Gastroesophageal sphincter (tissue), 4 donors: ENCODE measurements around the gene COBLL1. TPM values are rescaled to one million over a fixed set of nuclear protein-coding genes. Genes with fewer than 3 reads are reported as not detected.

Experiments used
- ATAC-seq: fragments of 150-250 bp; one replicate; pipeline ENCODE4 v1.9.1; 2016; ENCODE audit warnings: mild to moderate bottlenecking, moderate library complexity
- H3K27ac ChIP-seq, 4 donors: fragments of 200-600 bp; sonication (generic) in 3 of 4; 1 replicate in 3 of 4; 2 replicates in 1 of 4; pipeline ENCODE4 v1.5.1; 2016 to 2019
- H3K27me3 ChIP-seq: fragments of 200-600 bp; sonication (generic); one replicate; pipeline ENCODE4 v1.5.1; 2019
- H3K36me3 ChIP-seq, 2 donors: fragments of 200-600 bp; sonication (generic); one replicate each; pipeline ENCODE4 v1.5.1; 2019; ENCODE audit warnings: control low read depth in 1 of 2
- H3K4me1 ChIP-seq, 3 donors: fragments of 200-600 bp; sonication (generic); 1 replicate in 2 of 3; 2 replicates in 1 of 3; pipeline ENCODE4 v1.5.1; 2016 to 2019; ENCODE audit warnings: control low read depth in 2 of 3
- H3K4me3 ChIP-seq, 2 donors: fragments of 200-600 bp; sonication (generic); one replicate each; pipeline ENCODE4 v1.5.1; 2019; ENCODE audit warnings: mild to moderate bottlenecking in 1 of 2, moderate library complexity in 1 of 2
- H3K9me3 ChIP-seq, 3 donors: fragments of 200-600 bp; sonication (generic); one replicate each; pipeline ENCODE4 v1.5.1; 2017 to 2019; ENCODE audit warnings: control low read depth in 2 of 3
- CTCF ChIP-seq, 4 experiments: fragments of 200-600 bp in 2 of 4; fragments of 450-650 bp in 2 of 4; sonication (generic) in 1 of 4; IDR thresholded peaks; one replicate each; pipeline ENCODE4 v1.5.1; 2017 to 2019; ENCODE audit warnings: antibody characterized with exemption in 4 of 4, mild to moderate bottlenecking in 2 of 4, moderate library complexity in 2 of 4
- EP300 ChIP-seq: sonication (generic); formaldehyde crosslinking; IDR thresholded peaks from one replicate; pipeline ENCODE4 v1.6.1; 2017; ENCODE audit warnings: antibody characterized with exemption, mild to moderate bottlenecking
- POLR2A ChIP-seq, 2 donors: fragments of 450-650 bp; IDR thresholded peaks; one replicate each; pipeline ENCODE4 v1.6.1; 2017; ENCODE audit warnings: antibody characterized with exemption in 2 of 2, mild to moderate bottlenecking in 2 of 2, moderate library complexity in 1 of 2
- POLR2AphosphoS5 ChIP-seq: sonication (generic); formaldehyde crosslinking; IDR thresholded peaks from one replicate; pipeline ENCODE4 v1.6.1; 2017; ENCODE audit warnings: antibody characterized with exemption
- WGBS, 2 donors: methylation state at CpG; one replicate each; pipeline ENCODE4 v1.1.5; 2018; ENCODE audit warnings: low coverage in 1 of 2; 5-methylcytosine and 5-hydroxymethylcytosine counted together
- total RNA-seq, 4 donors: library from RNA; depleted of rRNA; stranded (reverse); fragments of >200 nt; gene quantifications; one replicate each; pipeline ENCODE4 v1.1.0, GENCODE V29; 2016

Gene COBLL1
- total RNA-seq, 4 donors from 2014 or later, result 25.7 to 71.6 (median 56.6) TPM

GRCh38 chr2:164840458-164840929 lies 1.1 kb downstream of the COBLL1 start:
- ATAC-seq, result no peak
- Histone ChIP-seq H3K36me3 (no peaks in the 10 kb centered on the region), H3K27ac (peak overlapping the region; percentile 91 to 98 (median 95)), H3K4me3 (peak overlapping the region; percentile 90 to 94), H3K4me1 (peaks cover 0 to 42% (median 3%) of the 10 kb centered on the region in 3 donors), H3K9me3 (no peaks in the 10 kb centered on the region), H3K27me3 (no peaks in the 10 kb centered on the region)
- WGBS, 2 donors, result 3 to 5% methylated on average over 6 to 11 of the region's 12 CpGs
- no peak for TF ChIP-seq CTCF (IDR thresholded peaks at IDR 0.05)
- TF ChIP-seq EP300, result no peak
- TF ChIP-seq POLR2A (IDR thresholded peaks at IDR 0.05), result no peak
- TF ChIP-seq POLR2AphosphoS5, result no peak

- Histone ChIP-seq H3K27ac (peak overlapping the region; percentile 91 to 98 (median 95)), H3K4me3 (peak overlapping the region; percentile 90 to 94), H3K9me3 (no peaks in the 10 kb centered on the region), H3K27me3 (no peaks in the 10 kb centered on the region), H3K36me3 (no peaks in the 10 kb centered on the region), H3K4me1 (peaks cover 0 to 42% (median 3%) of the 10 kb centered on the region in 3 donors)
- ATAC-seq, result no peak
- WGBS, 2 donors, result 0 to 6% methylated on average over 7 to 8 of the region's 8 CpGs
- TF ChIP-seq POLR2AphosphoS5, result no peak
- no peak for TF ChIP-seq EP300
- no peak for TF ChIP-seq CTCF (IDR thresholded peaks at IDR 0.05)
- TF ChIP-seq POLR2A (IDR thresholded peaks at IDR 0.05), result no peak
These were observed 1.6 kb downstream of the COBLL1 start for GRCh38 chr2:164839914-164840457.

GRCh38 chr2:164837807-164838206 lies 3.8 kb downstream of the COBLL1 start:
- H3K9me3 ChIP-seq, result no peaks in the 10 kb centered on the region
- H3K4me1 ChIP-seq, result peaks cover 0 to 59% (median 3%) of the 10 kb centered on the region in 3 donors
- 80 to 90% methylated on average over 2 to 3 of the region's 3 CpGs for WGBS, 2 donors
- no peaks in the 10 kb centered on the region for H3K27me3 ChIP-seq
- TF ChIP-seq POLR2A (IDR thresholded peaks at IDR 0.05) (no peak), CTCF (IDR thresholded peaks at IDR 0.05) (no peak), POLR2AphosphoS5 (no peak), EP300 (no peak)
- no peak for ATAC-seq
- no peak overlapping the region for H3K4me3 ChIP-seq
- H3K27ac ChIP-seq, result peak overlapping the region in 2 of 4 donors; percentile 93 to 98
- H3K36me3 ChIP-seq, result no peaks in the 10 kb centered on the region

- peak overlapping the region in 2 of 4 donors; percentile 3 to 25 for H3K27ac ChIP-seq
- H3K27me3 ChIP-seq, result no peaks in the 10 kb centered on the region
- H3K9me3 ChIP-seq, result no peaks in the 10 kb centered on the region
- H3K4me1 ChIP-seq, result peaks cover 0 to 55% (median 3%) of the 10 kb centered on the region in 3 donors
- ATAC-seq, result no peak
- no peak overlapping the region for H3K4me3 ChIP-seq
- 47 to 48% methylated on average over 3 of the region's 3 CpGs for WGBS, 2 donors
- H3K36me3 ChIP-seq, result no peaks in the 10 kb centered on the region
- no peak for TF ChIP-seq POLR2A (IDR thresholded peaks at IDR 0.05)
- TF ChIP-seq POLR2AphosphoS5, result no peak
- no peak for TF ChIP-seq EP300
- TF ChIP-seq CTCF (IDR thresholded peaks at IDR 0.05), result no peak
These were observed 4.7 kb downstream of the COBLL1 start for GRCh38 chr2:164836907-164837306.

- no peak for ATAC-seq
- Histone ChIP-seq H3K36me3 (no peaks in the 10 kb centered on the region), H3K9me3 (no peaks in the 10 kb centered on the region), H3K4me1 (peaks cover 0 to 55% (median 3%) of the 10 kb centered on the region in 3 donors), H3K27ac (no peak overlapping the region), H3K27me3 (no peaks in the 10 kb centered on the region), H3K4me3 (no peak overlapping the region)
- TF ChIP-seq EP300, result no peak
- no peak for TF ChIP-seq POLR2A (IDR thresholded peaks at IDR 0.05)
- TF ChIP-seq CTCF (IDR thresholded peaks at IDR 0.05), result no peak
- no peak for TF ChIP-seq POLR2AphosphoS5
These were observed 6.3 kb downstream of the COBLL1 start for GRCh38 chr2:164835302-164835701.
